B cell (primary cell): Measurements from ENCODE around the gene EHD3.

Experiments
- EZH2 ChIP-seq: IDR thresholded peaks from 2 replicates; pipeline ENCODE4 v1.6.1; 2012; ENCODE audit warnings: borderline replicate concordance, low read depth, mild to moderate bottlenecking, moderate library complexity, low read length; ENCODE audit not compliant: insufficient read depth, poor library complexity, severe bottlenecking
- TF ChIP-seq, protein P1 (sequence below): fragments of 200-600 bp; IDR thresholded peaks from one replicate; pipeline ENCODE4 v1.8.0; 2022; ENCODE audit warnings: antibody characterized with exemption, mild to moderate bottlenecking

- TF ChIP-seq, protein P1, sequence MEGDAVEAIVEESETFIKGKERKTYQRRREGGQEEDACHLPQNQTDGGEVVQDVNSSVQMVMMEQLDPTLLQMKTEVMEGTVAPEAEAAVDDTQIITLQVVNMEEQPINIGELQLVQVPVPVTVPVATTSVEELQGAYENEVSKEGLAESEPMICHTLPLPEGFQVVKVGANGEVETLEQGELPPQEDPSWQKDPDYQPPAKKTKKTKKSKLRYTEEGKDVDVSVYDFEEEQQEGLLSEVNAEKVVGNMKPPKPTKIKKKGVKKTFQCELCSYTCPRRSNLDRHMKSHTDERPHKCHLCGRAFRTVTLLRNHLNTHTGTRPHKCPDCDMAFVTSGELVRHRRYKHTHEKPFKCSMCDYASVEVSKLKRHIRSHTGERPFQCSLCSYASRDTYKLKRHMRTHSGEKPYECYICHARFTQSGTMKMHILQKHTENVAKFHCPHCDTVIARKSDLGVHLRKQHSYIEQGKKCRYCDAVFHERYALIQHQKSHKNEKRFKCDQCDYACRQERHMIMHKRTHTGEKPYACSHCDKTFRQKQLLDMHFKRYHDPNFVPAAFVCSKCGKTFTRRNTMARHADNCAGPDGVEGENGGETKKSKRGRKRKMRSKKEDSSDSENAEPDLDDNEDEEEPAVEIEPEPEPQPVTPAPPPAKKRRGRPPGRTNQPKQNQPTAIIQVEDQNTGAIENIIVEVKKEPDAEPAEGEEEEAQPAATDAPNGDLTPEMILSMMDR: no peak
- TF ChIP-seq EZH2: no peak
These were observed 43.7 kb downstream of the EHD3 start for GRCh38 chr2:31277621-31278020.
